A549 (cell line): ENCODE data around the gene APMAP.

Experiments used
- CEBPB ChIP-seq, 2 experiments: fragments of >200 bp in 1 of 2; sonication (Bioruptor Twin) in 1 of 2; formaldehyde crosslinking in 1 of 2; IDR thresholded peaks; 2 replicates each; pipeline ENCODE4 v1.6.1; 2012 to 2016
- EHF ChIP-seq: fragments of 250-450 bp; sonication (Bioruptor Pico); IDR thresholded peaks from 2 replicates; pipeline ENCODE4 v1.5.0; 2020; ENCODE audit warnings: mild to moderate bottlenecking
- FOSB ChIP-seq: fragments of 250-450 bp; sonication (Bioruptor Pico); IDR thresholded peaks from 2 replicates; pipeline ENCODE4 v1.5.0; 2020; ENCODE audit warnings: mild to moderate bottlenecking, moderate library complexity
- TFCP2L1 ChIP-seq: fragments of 250-450 bp; sonication (Bioruptor Pico); IDR thresholded peaks from 2 replicates; pipeline ENCODE4 v1.5.0; 2021; ENCODE audit warnings: mild to moderate bottlenecking
- TP53 ChIP-seq: fragments of 250-450 bp; sonication (Bioruptor Pico); IDR thresholded peaks from 2 replicates; pipeline ENCODE4 v1.5.0; 2021; ENCODE audit warnings: mild to moderate bottlenecking, moderate library complexity

GRCh38 chr20:25041813-25042530, 49.4 kb upstream of the APMAP start:
- no peak for TF ChIP-seq TP53 (CRISPR knock-in tag)
- TF ChIP-seq EHF (CRISPR knock-in tag) = no peak
- no peak for TF ChIP-seq CEBPB (IDR thresholded peaks at IDR 0.05)
- TF ChIP-seq TFCP2L1 = no peak
- TF ChIP-seq FOSB = no peak
